Natural killer cell (primary cell): Measurements from ENCODE around the gene C16orf74. TPM values are rescaled to one million over a fixed set of nuclear protein-coding genes. Genes with fewer than 3 reads are reported as not detected.

Source experiments
- ATAC-seq, 3 donors: fragments of 150-1000 bp in 2 of 3; fragments of 200-7000 bp in 1 of 3; cut with Tn5 transposase; 1 replicate in 1 of 3; 2 replicates in 2 of 3; pipeline ENCODE4 v1.10.0; 2021; ENCODE audit warnings: mild to moderate bottlenecking in 2 of 3, moderate library complexity in 2 of 3
- DNase-seq, 2 donors: peaks; one replicate each; pipeline versions ENCODE4 v3.0.0 to v3.0.0-alpha.2; 2013 to 2021; ENCODE audit warnings: mixed read lengths in 1 of 2
- H3K27ac ChIP-seq: one replicate; pipeline ENCODE4 v1.5.1; 2013; ENCODE audit warnings: mild to moderate bottlenecking, low read length
- H3K27me3 ChIP-seq: one replicate; pipeline ENCODE4 v1.6.1; 2013; ENCODE audit warnings: low read length; ENCODE audit not compliant: control insufficient read depth, insufficient read depth
- H3K36me3 ChIP-seq: one replicate; pipeline ENCODE4 v1.6.1; 2013; ENCODE audit warnings: low read length; ENCODE audit not compliant: control insufficient read depth, insufficient read depth
- H3K4me1 ChIP-seq: one replicate; pipeline ENCODE4 v1.6.1; 2013; ENCODE audit warnings: low read length; ENCODE audit not compliant: control insufficient read depth, insufficient read depth
- H3K4me3 ChIP-seq: one replicate; pipeline ENCODE4 v1.5.1; 2013; ENCODE audit warnings: low read length
- H3K9me3 ChIP-seq: one replicate; pipeline ENCODE4 v1.6.1; 2013; ENCODE audit warnings: low read length; ENCODE audit not compliant: control insufficient read depth, insufficient read depth
- H3K27ac Mint-ChIP-seq, 2 donors: one replicate each; pipeline ENCODE4 v1.8.0; 2022; ENCODE audit warnings: mild to moderate bottlenecking in 2 of 2, mixed read lengths in 2 of 2, moderate library complexity in 1 of 2
- H3K27me3 Mint-ChIP-seq, 2 donors: one replicate each; pipeline ENCODE4 v1.8.0; 2022; ENCODE audit warnings: low read depth in 2 of 2, mixed read lengths in 2 of 2
- H3K36me3 Mint-ChIP-seq: one replicate; pipeline ENCODE4 v1.8.0; 2022; ENCODE audit warnings: mixed read lengths
- H3K4me1 Mint-ChIP-seq, 2 donors: one replicate each; pipeline ENCODE4 v1.8.0; 2022; ENCODE audit warnings: mixed read lengths in 2 of 2
- H3K4me3 Mint-ChIP-seq: one replicate; pipeline ENCODE4 v1.8.0; 2022; ENCODE audit warnings: mild to moderate bottlenecking, moderate library complexity, mixed read lengths
- H3K9me3 Mint-ChIP-seq, 2 donors: one replicate each; pipeline ENCODE4 v1.8.0; 2022; ENCODE audit warnings: mixed read lengths in 2 of 2
- CTCF ChIP-seq: fragments of 200-600 bp; IDR thresholded peaks from one replicate; pipeline ENCODE4 v1.8.0; 2022; ENCODE audit warnings: antibody characterized with exemption
- WGBS: methylation state at CpG from one replicate; pipeline ENCODE4 v1.1.7; 2013; ENCODE audit warnings: missing lambda C conversion rate; ENCODE audit not compliant: insufficient coverage; 5-methylcytosine and 5-hydroxymethylcytosine counted together
- intact Hi-C: fragments of 100-400 bp; cut with micrococcal nuclease; formaldehyde crosslinking; loops from one replicate; pipeline ENCODE4 v1.14.2; 2022
- total RNA-seq, 4 donors: library from RNA; stranded (reverse); fragments of 120-200 nt in 1 of 4; gene quantifications; one replicate each; pipeline versions ENCODE4 v1.2.3 to v1.2.4, GENCODE V29; 2013 to 2022

C16orf74 gene
- total RNA-seq, 3 donors from 2014 or later (not counting 1 experiment from before 2014, with no cell fraction given), result 0.71 to 2.2 (median 1.8) TPM

GRCh38 chr16:85788819-85789218, 37.9 kb upstream of the C16orf74 start:
- Mint-ChIP-seq H3K27me3 (no peaks in the 10 kb centered on the region), H3K27ac (no peak overlapping the region), H3K4me3 (no peak overlapping the region), H3K9me3 (no peaks in the 10 kb centered on the region), H3K36me3 (no peaks in the 10 kb centered on the region), H3K4me1 (peaks cover 28 to 40% of the 10 kb centered on the region in 2 donors)
- Histone ChIP-seq H3K4me1 (no peaks in the 10 kb centered on the region), H3K27me3 (no peaks in the 10 kb centered on the region), H3K9me3 (no peaks in the 10 kb centered on the region), H3K4me3 (no peak overlapping the region), H3K27ac (no peak overlapping the region), H3K36me3 (peaks cover 44% of the 10 kb centered on the region)
- WGBS, result 93% methylated on average over 10 of the region's 11 CpGs
- DNase-seq, result no peak
- intact Hi-C loops, result no loop called here
- no peak for TF ChIP-seq CTCF
- ATAC-seq, result no peak

DNA sequence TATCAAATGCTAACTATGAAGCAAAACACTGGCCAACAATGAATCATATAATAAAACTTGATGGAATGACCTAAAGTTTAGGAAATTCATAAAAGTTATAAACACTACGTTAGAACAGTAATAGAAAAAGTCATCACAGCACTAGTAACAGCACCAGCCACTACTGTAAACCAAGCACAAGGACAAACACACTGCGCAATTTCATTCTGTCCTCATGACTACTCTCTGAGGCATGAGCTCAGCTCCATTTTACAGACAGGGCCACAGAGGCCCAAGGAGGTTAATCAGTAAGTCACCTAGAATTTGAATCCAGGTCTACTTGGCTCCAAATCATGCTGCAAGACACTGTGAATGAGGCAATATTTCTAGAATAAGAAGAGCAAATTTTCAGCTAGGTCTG, 35.0 kb upstream of the C16orf74 start:
- no peak for TF ChIP-seq CTCF
- no peaks in the 10 kb centered on the region for H3K27me3 Mint-ChIP-seq
- H3K36me3 ChIP-seq, result peaks cover 36% of the 10 kb centered on the region
- no peaks in the 10 kb centered on the region for H3K4me1 ChIP-seq
- intact Hi-C loops, result no loop called here
- peaks cover 19 to 23% of the 10 kb centered on the region in 2 donors for H3K4me1 Mint-ChIP-seq
- H3K4me3 ChIP-seq, result no peak overlapping the region
- H3K9me3 Mint-ChIP-seq, result no peaks in the 10 kb centered on the region
- H3K27ac ChIP-seq, result no peak overlapping the region
- 96% methylated on average over 2 of the region's 2 CpGs for WGBS
- H3K4me3 Mint-ChIP-seq, result no peak overlapping the region
- H3K36me3 Mint-ChIP-seq, result no peaks in the 10 kb centered on the region
- peak overlapping the region in 1 of 2 donors; percentile 23 for H3K27ac Mint-ChIP-seq
- H3K9me3 ChIP-seq, result no peaks in the 10 kb centered on the region
- no peak for ATAC-seq
- DNase-seq, result no peak
- H3K27me3 ChIP-seq, result no peaks in the 10 kb centered on the region

DNA sequence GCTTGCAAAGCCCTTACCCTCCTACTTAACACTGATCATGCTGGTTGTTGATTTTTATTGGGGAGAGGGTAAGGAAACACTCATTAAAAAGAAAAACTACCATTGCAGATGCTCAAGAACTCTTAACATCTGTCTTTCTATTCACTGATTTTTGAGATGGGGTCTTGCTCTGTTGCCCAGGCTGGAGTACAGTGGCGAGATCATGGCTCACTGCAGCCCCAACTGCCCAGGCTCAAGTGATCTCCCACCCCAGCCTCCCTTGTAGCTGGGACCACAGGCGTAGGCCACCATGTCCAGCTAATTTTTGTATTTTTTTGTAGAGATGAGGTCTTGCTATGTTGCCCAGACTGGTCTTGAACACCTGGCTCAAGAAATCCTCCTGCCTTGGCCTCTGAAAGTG, 33.9 kb upstream of the C16orf74 start:
- peaks cover 16 to 25% of the 10 kb centered on the region in 2 donors for H3K4me1 Mint-ChIP-seq
- WGBS, result 97% methylated on average over 2 of the region's 2 CpGs
- H3K9me3 Mint-ChIP-seq, result no peaks in the 10 kb centered on the region
- Histone ChIP-seq H3K27ac (no peak overlapping the region), H3K27me3 (no peaks in the 10 kb centered on the region), H3K36me3 (peaks cover 45% of the 10 kb centered on the region), H3K4me3 (no peak overlapping the region), H3K4me1 (no peaks in the 10 kb centered on the region), H3K9me3 (no peaks in the 10 kb centered on the region)
- no peak for TF ChIP-seq CTCF
- peaks cover 3% of the 10 kb centered on the region for H3K36me3 Mint-ChIP-seq
- no peak overlapping the region for H3K27ac Mint-ChIP-seq
- DNase-seq, result no peak
- intact Hi-C loops, result no loop called here
- H3K27me3 Mint-ChIP-seq, result no peaks in the 10 kb centered on the region
- H3K4me3 Mint-ChIP-seq, result no peak overlapping the region
- ATAC-seq, result no peak

GRCh38 chr16:85783441-85783840, 32.5 kb upstream of the C16orf74 start:
- Histone ChIP-seq H3K4me1 (peaks cover 5% of the 10 kb centered on the region), H3K36me3 (peaks cover 45% of the 10 kb centered on the region), H3K4me3 (no peak overlapping the region), H3K27ac (no peak overlapping the region), H3K27me3 (no peaks in the 10 kb centered on the region), H3K9me3 (no peaks in the 10 kb centered on the region)
- Mint-ChIP-seq H3K4me3 (no peak overlapping the region), H3K4me1 (peaks cover 29 to 39% of the 10 kb centered on the region in 2 donors), H3K36me3 (peaks cover 7% of the 10 kb centered on the region), H3K27me3 (no peaks in the 10 kb centered on the region), H3K9me3 (no peaks in the 10 kb centered on the region), H3K27ac (no peak overlapping the region)
- no peak for DNase-seq
- no peak for ATAC-seq
- intact Hi-C loops, result no loop called here
- WGBS, result 88% methylated on average over 8 of the region's 8 CpGs
- no peak for TF ChIP-seq CTCF
